Transverse colon (tissue), 3 donors: ENCODE data around the gene SPCS1.
"Not testable (repeated sequence)": the region's sequence is repeated elsewhere in the genome, so short reads cannot be mapped to it uniquely, and the experiment has no call there.

ENCODE experiments used
- CTCF ChIP-seq, 5 experiments: fragments of 200-600 bp in 3 of 5; fragments of 450-650 bp in 2 of 5; sonication (generic) in 3 of 5; IDR thresholded peaks; 1 replicate in 2 of 5; 2 replicates in 3 of 5; pipeline ENCODE4 v1.5.1; 2016 to 2017; ENCODE audit warnings: antibody characterized with exemption in 5 of 5, inconsistent platforms in 3 of 5, mild to moderate bottlenecking in 2 of 5, moderate library complexity in 1 of 5
- EP300 ChIP-seq: sonication (generic); formaldehyde crosslinking; IDR thresholded peaks from one replicate; pipeline ENCODE4 v1.6.1; 2017; ENCODE audit warnings: antibody characterized with exemption, low read depth

GRCh38 chr3:52676201-52676600 is 29.7 kb upstream of the SPCS1 start:
- TF ChIP-seq EP300; CTCF (IDR thresholded peaks at IDR 0.05): not testable (repeated sequence)
